HEK293 (cell line): ENCODE data around the gene ERCC6L.

Experiments used
- CTCF ChIA-PET: fragments of 350-600 bp; formaldehyde crosslinking; extraction: SDS; loops from one replicate; lab custom pipeline; 2021; ENCODE audit warnings: antibody characterized with exemption; lab: Yijun Ruan, JAX
- POLR2A ChIA-PET: fragments of 300-600 bp; formaldehyde crosslinking; extraction: SDS; loops from one replicate; lab custom pipeline; 2020; ENCODE audit warnings: antibody characterized with exemption, inconsistent platforms; lab: Yijun Ruan, JAX
- H3K27ac ChIP-seq: fragments of 200-500 bp; sonication (Bioruptor generic); 2 replicates; pipeline ENCODE4 v1.5.1; 2014; ENCODE audit warnings: low read depth, low read length, control low read depth, inconsistent platforms; ENCODE audit errors: extremely low read depth
- H3K36me3 ChIP-seq, 2 experiments: fragments of 200-500 bp in 1 of 2; sonication (Bioruptor generic) in 1 of 2; 1 replicate in 1 of 2; 2 replicates in 1 of 2; pipeline ENCODE4 v1.5.1; 2014 to 2017; ENCODE audit warnings: inconsistent platforms in 2 of 2, low read length in 2 of 2; ENCODE audit not compliant: control insufficient read depth in 2 of 2, insufficient read depth in 1 of 2
- H3K4me1 ChIP-seq: fragments of 200-500 bp; sonication (Bioruptor generic); 2 replicates; pipeline ENCODE4 v1.5.1; 2014; ENCODE audit warnings: mild to moderate bottlenecking, low read length, inconsistent platforms; ENCODE audit not compliant: control insufficient read depth, insufficient read depth
- H3K4me3 ChIP-seq: 2 replicates; pipeline ENCODE4 v1.5.1; 2011; ENCODE audit warnings: low read depth, mild to moderate bottlenecking, control low read depth, low read length, moderate library complexity
- H3K9me3 ChIP-seq: fragments of 200-500 bp; sonication (Bioruptor generic); 2 replicates; pipeline ENCODE4 v1.5.1; 2014; ENCODE audit warnings: low read depth, low read length, inconsistent platforms; ENCODE audit not compliant: control insufficient read depth, insufficient read depth
- FEZF1 ChIP-seq: fragments of 450-650 bp; formaldehyde crosslinking; IDR thresholded peaks from 2 replicates; pipeline ENCODE4 v1.5.1; 2016; ENCODE audit warnings: missing biosample characterization, missing genetic modification characterization
- OSR2 ChIP-seq: fragments of 450-650 bp; formaldehyde crosslinking; IDR thresholded peaks from 2 replicates; pipeline ENCODE4 v1.5.1; 2016; ENCODE audit warnings: missing biosample characterization, missing genetic modification characterization
- PRDM1 ChIP-seq: fragments of 450-650 bp; formaldehyde crosslinking; IDR thresholded peaks from 2 replicates; pipeline ENCODE4; 2016; ENCODE audit warnings: missing biosample characterization, missing genetic modification characterization
- SP3 ChIP-seq: fragments of 450-650 bp; formaldehyde crosslinking; IDR thresholded peaks from 2 replicates; pipeline ENCODE4 v1.5.1; 2016; ENCODE audit warnings: missing biosample characterization, missing genetic modification characterization
- ZBTB17 ChIP-seq: fragments of 450-650 bp; formaldehyde crosslinking; IDR thresholded peaks from 2 replicates; pipeline ENCODE4 v1.5.1; 2016; ENCODE audit warnings: missing biosample characterization, missing genetic modification characterization
- ZFP41 ChIP-seq: fragments of 450-650 bp; formaldehyde crosslinking; IDR thresholded peaks from 2 replicates; pipeline ENCODE4 v1.5.1; 2016; ENCODE audit warnings: missing biosample characterization, missing genetic modification characterization, borderline replicate concordance
- ZNF37A ChIP-seq: fragments of 450-650 bp; IDR thresholded peaks from 2 replicates; pipeline ENCODE4 v1.5.1; 2018; ENCODE audit warnings: missing biosample characterization, missing genetic modification characterization
- ZNF391 ChIP-seq: fragments of 450-650 bp; formaldehyde crosslinking; IDR thresholded peaks from 2 replicates; pipeline ENCODE4 v1.5.1; 2016; ENCODE audit warnings: low read depth, missing biosample characterization, missing genetic modification characterization, borderline replicate concordance
- ZNF398 ChIP-seq: fragments of 450-650 bp; formaldehyde crosslinking; IDR thresholded peaks from 2 replicates; pipeline ENCODE4 v1.5.1; 2017; ENCODE audit warnings: missing biosample characterization, missing genetic modification characterization
- ZNF416 ChIP-seq: fragments of 450-650 bp; formaldehyde crosslinking; IDR thresholded peaks from 2 replicates; pipeline ENCODE4 v1.5.1; 2016; ENCODE audit warnings: missing biosample characterization, missing genetic modification characterization
- ZNF473 ChIP-seq: fragments of 450-650 bp; formaldehyde crosslinking; IDR thresholded peaks from 2 replicates; pipeline ENCODE4 v1.5.1; 2017; ENCODE audit warnings: missing biosample characterization, missing genetic modification characterization
- ZNF529 ChIP-seq: fragments of 450-650 bp; formaldehyde crosslinking; IDR thresholded peaks from 2 replicates; pipeline ENCODE4 v1.5.1; 2017; ENCODE audit warnings: missing genetic modification characterization, missing biosample characterization; ENCODE audit not compliant: insufficient replicate concordance
- ZNF585B ChIP-seq: fragments of 450-650 bp; formaldehyde crosslinking; IDR thresholded peaks from 2 replicates; pipeline ENCODE4 v1.5.1; 2016; ENCODE audit warnings: missing biosample characterization, missing genetic modification characterization
- ZNF626 ChIP-seq: fragments of 450-650 bp; sonication (Bioruptor Pico); formaldehyde crosslinking; IDR thresholded peaks from 2 replicates; pipeline ENCODE4 v1.5.1; 2018; ENCODE audit warnings: missing biosample characterization, missing genetic modification characterization, inconsistent platforms
- ZNF776 ChIP-seq: fragments of 450-650 bp; formaldehyde crosslinking; IDR thresholded peaks from 2 replicates; pipeline ENCODE4 v1.5.0; 2017; ENCODE audit warnings: missing biosample characterization, missing genetic modification characterization, borderline replicate concordance
- ZNF837 ChIP-seq: fragments of 450-650 bp; formaldehyde crosslinking; IDR thresholded peaks from 2 replicates; pipeline ENCODE4 v1.5.1; 2016; ENCODE audit warnings: missing biosample characterization, missing genetic modification characterization
- ZSCAN30 ChIP-seq: fragments of 450-650 bp; IDR thresholded peaks from 2 replicates; pipeline ENCODE4 v1.5.1; 2018; ENCODE audit warnings: missing biosample characterization, mild to moderate bottlenecking, missing genetic modification characterization, moderate library complexity
- TF ChIP-seq, protein P1 (sequence below): fragments of 450-650 bp; formaldehyde crosslinking; IDR thresholded peaks from 2 replicates; pipeline ENCODE4 v1.5.1; 2016; ENCODE audit warnings: missing biosample characterization, missing genetic modification characterization
- TF ChIP-seq, protein P2 (sequence below): fragments of 450-650 bp; formaldehyde crosslinking; IDR thresholded peaks from 2 replicates; pipeline ENCODE4; 2016; ENCODE audit warnings: missing biosample characterization, missing genetic modification characterization

The ERCC6L gene

DNA sequence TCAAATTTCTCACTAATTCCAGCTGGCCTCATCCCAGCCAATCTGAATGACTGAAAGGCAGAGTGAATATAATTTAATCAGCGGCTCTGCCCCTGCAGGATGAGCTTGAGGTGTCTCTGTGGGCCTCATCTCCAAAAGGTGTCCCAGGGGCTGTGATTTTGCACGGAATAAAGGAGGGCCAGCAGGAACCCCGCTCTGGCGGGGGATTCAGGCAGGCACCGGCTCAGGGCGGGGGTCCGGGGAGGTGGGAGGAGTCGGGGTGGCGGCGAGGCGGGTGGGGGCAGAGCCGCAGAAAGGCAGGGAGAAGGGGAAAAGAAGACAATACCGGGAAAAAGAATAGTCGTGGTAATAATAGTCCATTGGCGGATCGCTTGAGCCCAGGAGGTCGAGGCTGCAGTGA lies 16.0 kb upstream of the ERCC6L start:
- Histone ChIP-seq H3K4me3 (no peak overlapping the region), H3K27ac (no peak overlapping the region), H3K4me1 (no peaks in the 10 kb centered on the region), H3K9me3 (no peaks in the 10 kb centered on the region), H3K36me3 (no peaks in the 10 kb centered on the region)
- ChIA-PET POLR2A (interaction anchor here (0.7 to 3.1 kb wide), 3 partner anchors 14 to 22 kb away, joined by 9 to 23 read pairs (median 11); partner anchors contain the start of genes ERCC6L and RPS4X), CTCF (interaction anchor here (1.5 to 3.1 kb wide), 2 partner anchors 10 to 14 kb away, joined by 3 to 27 read pairs; no protein-coding TSS in a partner anchor)
- TF ChIP-seq ZNF776 (no peak), ZNF837 (tag by site-specific recombination) (no peak), ZNF416 (tag by site-specific recombination) (no peak), ZNF585B (tag by site-specific recombination) (no peak), ZNF473 (tag by site-specific recombination) (no peak), SP3 (tag by site-specific recombination) (no peak)
- TF ChIP-seq, protein P1, sequence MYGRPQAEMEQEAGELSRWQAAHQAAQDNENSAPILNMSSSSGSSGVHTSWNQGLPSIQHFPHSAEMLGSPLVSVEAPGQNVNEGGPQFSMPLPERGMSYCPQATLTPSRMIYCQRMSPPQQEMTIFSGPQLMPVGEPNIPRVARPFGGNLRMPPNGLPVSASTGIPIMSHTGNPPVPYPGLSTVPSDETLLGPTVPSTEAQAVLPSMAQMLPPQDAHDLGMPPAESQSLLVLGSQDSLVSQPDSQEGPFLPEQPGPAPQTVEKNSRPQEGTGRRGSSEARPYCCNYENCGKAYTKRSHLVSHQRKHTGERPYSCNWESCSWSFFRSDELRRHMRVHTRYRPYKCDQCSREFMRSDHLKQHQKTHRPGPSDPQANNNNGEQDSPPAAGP (tag by site-specific recombination): no peak

DNA sequence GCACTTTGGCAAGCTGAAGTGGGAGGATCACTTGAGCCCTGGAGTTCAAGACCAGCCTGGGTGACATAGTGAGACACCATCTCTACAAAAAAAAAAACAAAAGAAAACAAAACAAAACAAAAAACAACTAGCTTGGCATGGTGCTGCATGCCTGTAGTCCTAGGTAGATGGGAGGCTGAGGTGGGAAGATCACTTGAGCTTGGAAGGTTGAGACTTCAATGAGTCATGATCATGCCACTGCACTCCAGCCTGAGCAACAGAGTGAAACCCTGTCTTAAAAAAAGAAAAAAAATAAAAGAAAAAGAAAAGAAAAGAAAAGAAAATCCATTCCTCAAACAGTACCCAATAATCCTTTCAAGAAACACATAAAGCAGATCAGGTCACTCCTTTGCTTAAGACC lies 14.9 kb upstream of the ERCC6L start:
- CTCF ChIA-PET: interaction anchor here (0.5 to 3.1 kb wide), 4 partner anchors 9 to 394 kb away, joined by 3 to 27 read pairs (median 4); no protein-coding TSS in a partner anchor
- no peaks in the 10 kb centered on the region for H3K4me1 ChIP-seq
- H3K4me3 ChIP-seq: no peak overlapping the region
- no peaks in the 10 kb centered on the region for H3K36me3 ChIP-seq
- H3K9me3 ChIP-seq: no peaks in the 10 kb centered on the region
- POLR2A ChIA-PET: interaction anchor here (2.3 to 3.1 kb wide), 2 partner anchors 15 to 23 kb away, joined by 11 to 23 read pairs; partner anchors contain the start of gene RPS4X
- no peak overlapping the region for H3K27ac ChIP-seq
- TF ChIP-seq OSR2 (tag by site-specific recombination) (no peak), ZNF529 (no peak), PRDM1 (tag by site-specific recombination) (0 out of 2 replicates have a peak, but pooled peaks have one; percentile 25), ZNF398 (no peak), ZNF391 (tag by site-specific recombination) (no peak), ZSCAN30 (no peak)

DNA sequence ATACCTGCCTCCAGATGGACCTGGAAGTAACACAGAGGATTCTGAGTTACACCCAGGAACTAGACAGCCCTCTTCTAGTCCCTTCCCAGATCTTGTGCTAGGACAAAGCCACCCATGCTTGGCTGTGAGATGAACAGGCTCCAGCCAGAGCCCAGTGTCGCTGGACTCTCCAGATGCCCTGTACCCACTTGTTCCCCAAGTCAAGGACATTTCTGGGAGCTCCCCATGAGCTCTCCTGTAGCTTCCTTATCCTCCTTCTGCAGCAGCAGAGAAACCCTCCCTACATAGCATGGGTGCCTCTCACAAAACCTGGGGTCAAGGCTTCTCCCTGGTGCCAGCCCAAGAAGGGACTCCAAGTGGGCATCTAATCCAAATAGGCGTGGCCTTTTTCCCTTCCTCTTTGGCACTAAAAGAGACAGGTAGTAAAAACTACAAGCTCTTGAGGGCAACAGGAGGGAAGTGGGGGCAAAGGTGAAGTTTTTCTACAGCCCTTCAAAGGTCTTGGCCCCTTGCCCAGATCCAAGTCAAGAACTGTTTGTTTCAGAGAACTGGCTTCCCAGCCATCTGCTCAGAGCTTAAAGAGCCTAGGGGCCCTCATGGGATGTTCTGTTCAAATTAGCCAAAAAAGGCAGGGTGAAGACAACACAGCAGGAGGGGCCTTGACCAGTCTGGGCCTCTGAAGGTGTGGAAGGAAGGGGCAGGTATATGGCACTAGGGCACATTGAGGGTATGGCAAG lies 8.5 kb upstream of the ERCC6L start:
- Histone ChIP-seq H3K4me3 (no peak overlapping the region), H3K4me1 (peaks cover 5% of the 10 kb centered on the region), H3K9me3 (no peaks in the 10 kb centered on the region), H3K36me3 (no peaks in the 10 kb centered on the region), H3K27ac (no peak overlapping the region)
- ChIA-PET CTCF (interaction anchor here (0.6 to 5.2 kb wide), 11 partner anchors 11 to 304 kb away, joined by 3 to 87 read pairs (median 4); partner anchors contain the start of genes ERCC6L and RPS4X), POLR2A (interaction anchor here (1.4 to 2.5 kb wide), 3 partner anchors 9 to 30 kb away, joined by 6 to 23 read pairs (median 9); partner anchors contain the start of genes ERCC6L and RPS4X)
- TF ChIP-seq ZBTB17 (tag by site-specific recombination) (no peak), ZNF626 (no peak), FEZF1 (tag by site-specific recombination) (peak; percentile 35), ZFP41 (tag by site-specific recombination) (no peak), ZNF37A (no peak)
- TF ChIP-seq, protein P2, sequence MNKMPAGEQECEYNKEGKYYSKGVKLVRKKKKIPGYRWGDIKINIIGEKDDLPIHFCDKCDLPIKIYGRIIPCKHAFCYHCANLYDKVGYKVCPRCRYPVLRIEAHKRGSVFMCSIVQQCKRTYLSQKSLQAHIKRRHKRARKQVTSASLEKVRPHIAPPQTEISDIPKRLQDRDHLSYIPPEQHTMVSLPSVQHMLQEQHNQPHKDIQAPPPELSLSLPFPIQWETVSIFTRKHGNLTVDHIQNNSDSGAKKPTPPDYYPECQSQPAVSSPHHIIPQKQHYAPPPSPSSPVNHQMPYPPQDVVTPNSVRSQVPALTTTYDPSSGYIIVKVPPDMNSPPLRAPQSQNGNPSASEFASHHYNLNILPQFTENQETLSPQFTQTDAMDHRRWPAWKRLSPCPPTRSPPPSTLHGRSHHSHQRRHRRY (tag by site-specific recombination): no peak
